OCI-LY3 (cell line): Measurements from ENCODE around the gene ACTR3.

Experiments used
- H2AFZ ChIP-seq: fragments of 200-600, 300-600 bp; shearing (Covaris generic); 2 replicates; pipeline ENCODE4 v1.6.0; 2014; ENCODE audit warnings: antibody characterized with exemption, low read depth, low read length
- H3K27ac ChIP-seq: fragments of 200-600, 300-600 bp; sonication (generic); 2 replicates; pipeline ENCODE4 v1.5.1; 2014; ENCODE audit warnings: mild to moderate bottlenecking, low read length, moderate library complexity, mixed read lengths
- H3K27me3 ChIP-seq: fragments of 200-600, 300-600 bp; sonication (generic); 2 replicates; pipeline ENCODE4 v1.6.1; 2014; ENCODE audit warnings: low read depth, low read length, mixed read lengths
- H3K36me3 ChIP-seq: fragments of 200-600, 300-600 bp; sonication (generic); replicated peaks from 2 replicates; pipeline ENCODE3; 2014; ENCODE audit warnings: low read depth, low read length, mixed read lengths
- H3K4me1 ChIP-seq: fragments of 300-600, 200-600 bp; sonication (generic); 2 replicates; pipeline ENCODE4 v1.6.1; 2014; ENCODE audit warnings: low read length, mixed read lengths
- H3K4me2 ChIP-seq: fragments of 200-600, 300-600 bp; sonication (generic); 2 replicates; pipeline ENCODE4 v1.6.1; 2014; ENCODE audit warnings: low read length, mixed read lengths
- H3K4me3 ChIP-seq: fragments of 300-600, 200-600 bp; sonication (generic); 2 replicates; pipeline ENCODE4 v1.5.1; 2014; ENCODE audit warnings: antibody characterized with exemption, mild to moderate bottlenecking, low read length, moderate library complexity
- H3K79me2 ChIP-seq: fragments of 300-600, 200-600 bp; shearing (Covaris generic); 2 replicates; pipeline ENCODE4 v1.6.1; 2014; ENCODE audit warnings: mild to moderate bottlenecking, low read length, mixed read lengths
- H3K9ac ChIP-seq: fragments of 300-600, 200-600 bp; shearing (Covaris generic); 2 replicates; pipeline ENCODE4 v1.6.0; 2014; ENCODE audit warnings: mild to moderate bottlenecking, low read length, moderate library complexity
- H3K9me3 ChIP-seq: fragments of 200-600, 300-600 bp; shearing (Covaris generic); 2 replicates; pipeline ENCODE4 v1.6.1; 2014; ENCODE audit warnings: low read length, mixed read lengths; ENCODE audit not compliant: insufficient read depth
- H4K20me1 ChIP-seq: fragments of 200-600, 300-600 bp; sonication (generic); 2 replicates; pipeline ENCODE4 v1.6.1; 2016; ENCODE audit warnings: low read length, mixed read lengths; ENCODE audit not compliant: insufficient read depth
- CTCF ChIP-seq: fragments of 200-600, 300-600 bp; sonication (generic); IDR thresholded peaks from 2 replicates; pipeline ENCODE4 v1.5.1; 2014; ENCODE audit warnings: antibody characterized with exemption, low read length, low read depth
- EZH2phosphoT487 ChIP-seq: fragments of 200-600 bp; shearing (Covaris generic); IDR thresholded peaks from 2 replicates; pipeline ENCODE4 v1.6.1; 2018; ENCODE audit warnings: antibody characterized with exemption, mixed run types, low read depth

Gene ACTR3

GRCh38 chr2:113972766-113973165 is 82.9 kb downstream of the ACTR3 start:
- Histone ChIP-seq H2AFZ (no peak overlapping the region), H3K79me2 (no peaks in the 10 kb centered on the region), H4K20me1 (no peaks in the 10 kb centered on the region), H3K36me3 (peaks cover 8% of the 10 kb centered on the region), H3K9ac (no peak overlapping the region), H3K27me3 (no peaks in the 10 kb centered on the region), H3K27ac (no peak overlapping the region), H3K4me2 (no peak overlapping the region), H3K4me3 (no peak overlapping the region), H3K9me3 (no peaks in the 10 kb centered on the region), H3K4me1 (peaks cover 7% of the 10 kb centered on the region)
- no peak for TF ChIP-seq EZH2phosphoT487
- TF ChIP-seq CTCF: no peak

- Histone ChIP-seq H3K4me2 (no peak overlapping the region), H3K36me3 (peaks cover 8% of the 10 kb centered on the region), H3K27ac (no peak overlapping the region), H3K9ac (no peak overlapping the region), H4K20me1 (no peaks in the 10 kb centered on the region), H3K9me3 (no peaks in the 10 kb centered on the region), H3K27me3 (no peaks in the 10 kb centered on the region), H3K4me3 (no peak overlapping the region), H3K79me2 (no peaks in the 10 kb centered on the region), H3K4me1 (peaks cover 7% of the 10 kb centered on the region), H2AFZ (no peak overlapping the region)
- TF ChIP-seq EZH2phosphoT487 (no peak), CTCF (no peak)
Observed at GRCh38 chr2:113973810-113974209, 83.9 kb downstream of the ACTR3 start.

- no peak overlapping the region for H3K4me3 ChIP-seq
- no peak for TF ChIP-seq CTCF
- no peak for TF ChIP-seq EZH2phosphoT487
Observed at GRCh38 chr2:113974727-113975126, 84.8 kb downstream of the ACTR3 start.

GRCh38 chr2:113976277-113976928 is 86.5 kb downstream of the ACTR3 start:
- Histone ChIP-seq H3K4me1 (peaks cover under 1% of the 10 kb centered on the region), H3K9ac (no peak overlapping the region), H2AFZ (no peak overlapping the region), H4K20me1 (no peaks in the 10 kb centered on the region), H3K4me2 (no peak overlapping the region), H3K4me3 (no peak overlapping the region), H3K36me3 (peaks cover 5% of the 10 kb centered on the region), H3K27me3 (no peaks in the 10 kb centered on the region), H3K27ac (no peak overlapping the region), H3K79me2 (no peaks in the 10 kb centered on the region), H3K9me3 (no peaks in the 10 kb centered on the region)
- TF ChIP-seq EZH2phosphoT487 (no peak), CTCF (no peak)

More at GRCh38 chr2:113974727-113975126, 84.8 kb downstream of the ACTR3 start:
- no peaks in the 10 kb centered on the region for H3K79me2 ChIP-seq
- H3K4me2 ChIP-seq: no peak overlapping the region
- H3K9me3 ChIP-seq: no peaks in the 10 kb centered on the region
- no peak overlapping the region for H3K27ac ChIP-seq
- H3K27me3 ChIP-seq: no peaks in the 10 kb centered on the region
- H4K20me1 ChIP-seq: no peaks in the 10 kb centered on the region
- no peak overlapping the region for H2AFZ ChIP-seq
- peaks cover 7% of the 10 kb centered on the region for H3K4me1 ChIP-seq
- no peak overlapping the region for H3K9ac ChIP-seq
- peaks cover 11% of the 10 kb centered on the region for H3K36me3 ChIP-seq
